Panc1 (cell line): ENCODE data around the gene NDUFAF2. TPM values are rescaled to one million over a fixed set of nuclear protein-coding genes. Genes with fewer than 3 reads are reported as not detected.
"Not testable (repeated sequence)": the region's sequence is repeated elsewhere in the genome, so short reads cannot be mapped to it uniquely, and the experiment has no call there.

Experiments
- ATAC-seq: fragments of 200-7000 bp; cut with Tn5 transposase; 2 replicates; pipeline ENCODE4 v1.9.1; 2020; ENCODE audit warnings: mild to moderate bottlenecking, moderate library complexity
- BruUV-seq: library from RNA; stranded (reverse); fragments of 400-500 nt; replicated peaks from 2 replicates; lab custom pipeline; 2021; lab: Mats Ljungman, UMichigan
- CTCF ChIA-PET: fragments of 300-600 bp; sonication (Branson Sonifier 250); formaldehyde crosslinking; loops from one replicate; lab custom pipeline; 2022; ENCODE audit warnings: antibody characterized with exemption; lab: Charles Lee
- POLR2A ChIA-PET: fragments of 300-600 bp; sonication (Branson Sonifier 250); formaldehyde crosslinking; loops from one replicate; lab custom pipeline; 2022; ENCODE audit warnings: antibody characterized with exemption; lab: Charles Lee
- DNase-seq: peaks from one replicate; pipeline ENCODE4 v3.0.0-alpha.2; 2010; ENCODE audit warnings: low read depth, low spot score
- H3K27ac ChIP-seq: 2 replicates; pipeline ENCODE4 v1.5.1; 2011; ENCODE audit warnings: mild to moderate bottlenecking, low read length, inconsistent platforms
- H3K27me3 ChIP-seq: fragments of 200-500 bp; sonication (Bioruptor generic); 2 replicates; pipeline ENCODE4 v1.6.0; 2014; ENCODE audit warnings: low read length, inconsistent platforms; ENCODE audit not compliant: control insufficient read depth, insufficient read depth
- H3K36me3 ChIP-seq: fragments of 200-500 bp; sonication (Bioruptor generic); 2 replicates; pipeline ENCODE4 v1.5.1; 2014; ENCODE audit warnings: inconsistent platforms, mild to moderate bottlenecking, low read length, moderate library complexity; ENCODE audit not compliant: control insufficient read depth, insufficient read depth
- H3K4me1 ChIP-seq: 2 replicates; pipeline ENCODE4 v1.5.1; 2011; ENCODE audit warnings: inconsistent platforms, mild to moderate bottlenecking, low read length, moderate library complexity; ENCODE audit not compliant: control insufficient read depth, insufficient read depth
- H3K4me3 ChIP-seq, 2 experiments: 2 replicates each; pipeline ENCODE4 v1.5.1; 2011 to 2012; ENCODE audit warnings: low read depth in 2 of 2, low read length in 2 of 2, mild to moderate bottlenecking in 2 of 2, inconsistent platforms in 1 of 2, moderate library complexity in 1 of 2
- H3K9me3 ChIP-seq: fragments of 200-500 bp; sonication (Bioruptor generic); 2 replicates; pipeline ENCODE4 v1.5.1; 2014; ENCODE audit warnings: low read depth, mild to moderate bottlenecking, inconsistent platforms, low read length, moderate library complexity; ENCODE audit not compliant: control insufficient read depth, insufficient read depth
- CTCF ChIP-seq: fragments of 450-650 bp; IDR thresholded peaks from 2 replicates; pipeline ENCODE4 v1.5.1; 2017; ENCODE audit warnings: mild to moderate bottlenecking
- POLR2AphosphoS5 ChIP-seq: IDR thresholded peaks from 2 replicates; pipeline ENCODE4 v1.6.1; 2012; ENCODE audit warnings: mild to moderate bottlenecking, low read depth, low read length, moderate library complexity
- SIN3A ChIP-seq: IDR thresholded peaks from 2 replicates; pipeline ENCODE4 v1.6.1; 2012; ENCODE audit warnings: low read depth, mild to moderate bottlenecking, low read length, moderate library complexity, borderline replicate concordance; ENCODE audit not compliant: insufficient read depth
- TCF7L2 ChIP-seq: IDR thresholded peaks from 2 replicates; pipeline ENCODE4 v1.6.1; 2011; ENCODE audit warnings: mild to moderate bottlenecking, low read depth, low read length, inconsistent platforms
- in situ Hi-C: cut with HindIII; loops from 2 replicates; pipeline ENCODE4 v1.10.0; 2016; ENCODE audit warnings: low sequenced_read_pairs, low pct_unique_long_range_greater_than_20kb
- intact Hi-C: fragments of 100-400 bp; cut with micrococcal nuclease; formaldehyde crosslinking; loops from one replicate; pipeline ENCODE4 v1.10.0; 2022; ENCODE audit not compliant: unreplicated experiment
- total RNA-seq: library from RNA; stranded (reverse); gene quantifications from one replicate; pipeline ENCODE4 v1.2.1, GENCODE V29; 2021; ENCODE audit not compliant: unreplicated experiment
- TF ChIP-seq, protein P1 (sequence below), 2 experiments: IDR thresholded peaks; 2 replicates each; pipeline ENCODE4 v1.6.1; 2011 to 2012; ENCODE audit warnings: low read depth in 2 of 2, control low read depth in 1 of 2, low read length in 1 of 2, mild to moderate bottlenecking in 1 of 2, moderate library complexity in 1 of 2; ENCODE audit not compliant: insufficient read depth in 1 of 2

NDUFAF2 gene
- total RNA-seq, 1 experiment from 2014 or later: 41.6 TPM

DNA sequence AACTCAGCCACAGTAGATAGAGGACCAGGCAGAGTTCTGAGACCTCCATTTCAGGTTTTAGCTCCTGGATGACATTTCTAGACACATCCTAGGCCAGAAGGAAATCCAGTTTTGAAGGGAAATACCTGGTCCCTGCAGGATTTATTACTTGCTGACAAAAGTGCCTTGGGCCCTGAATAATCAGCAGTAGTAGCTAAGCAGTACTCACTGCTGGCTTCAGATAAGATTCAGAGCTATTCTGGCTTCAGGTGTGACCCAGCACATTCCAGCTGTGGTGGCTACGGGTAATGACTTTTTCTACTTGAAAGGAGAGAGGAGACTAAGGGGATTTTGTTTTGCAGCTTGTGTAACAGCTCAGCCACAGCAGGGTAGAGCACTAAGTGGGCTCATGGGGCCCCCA lies 34.0 kb downstream of the NDUFAF2 start:
- H3K36me3 ChIP-seq: no peaks in the 10 kb centered on the region
- TF ChIP-seq CTCF (no peak), POLR2AphosphoS5 (no peak), SIN3A (no peak), TCF7L2 (no peak)
- TF ChIP-seq, protein P1, sequence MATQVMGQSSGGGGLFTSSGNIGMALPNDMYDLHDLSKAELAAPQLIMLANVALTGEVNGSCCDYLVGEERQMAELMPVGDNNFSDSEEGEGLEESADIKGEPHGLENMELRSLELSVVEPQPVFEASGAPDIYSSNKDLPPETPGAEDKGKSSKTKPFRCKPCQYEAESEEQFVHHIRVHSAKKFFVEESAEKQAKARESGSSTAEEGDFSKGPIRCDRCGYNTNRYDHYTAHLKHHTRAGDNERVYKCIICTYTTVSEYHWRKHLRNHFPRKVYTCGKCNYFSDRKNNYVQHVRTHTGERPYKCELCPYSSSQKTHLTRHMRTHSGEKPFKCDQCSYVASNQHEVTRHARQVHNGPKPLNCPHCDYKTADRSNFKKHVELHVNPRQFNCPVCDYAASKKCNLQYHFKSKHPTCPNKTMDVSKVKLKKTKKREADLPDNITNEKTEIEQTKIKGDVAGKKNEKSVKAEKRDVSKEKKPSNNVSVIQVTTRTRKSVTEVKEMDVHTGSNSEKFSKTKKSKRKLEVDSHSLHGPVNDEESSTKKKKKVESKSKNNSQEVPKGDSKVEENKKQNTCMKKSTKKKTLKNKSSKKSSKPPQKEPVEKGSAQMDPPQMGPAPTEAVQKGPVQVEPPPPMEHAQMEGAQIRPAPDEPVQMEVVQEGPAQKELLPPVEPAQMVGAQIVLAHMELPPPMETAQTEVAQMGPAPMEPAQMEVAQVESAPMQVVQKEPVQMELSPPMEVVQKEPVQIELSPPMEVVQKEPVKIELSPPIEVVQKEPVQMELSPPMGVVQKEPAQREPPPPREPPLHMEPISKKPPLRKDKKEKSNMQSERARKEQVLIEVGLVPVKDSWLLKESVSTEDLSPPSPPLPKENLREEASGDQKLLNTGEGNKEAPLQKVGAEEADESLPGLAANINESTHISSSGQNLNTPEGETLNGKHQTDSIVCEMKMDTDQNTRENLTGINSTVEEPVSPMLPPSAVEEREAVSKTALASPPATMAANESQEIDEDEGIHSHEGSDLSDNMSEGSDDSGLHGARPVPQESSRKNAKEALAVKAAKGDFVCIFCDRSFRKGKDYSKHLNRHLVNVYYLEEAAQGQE (IDR thresholded peaks at IDR 0.05; ENCODE audit: insufficient read depth in 1 of 2, low read depth in 2 of 2, low read length in 1 of 2): no peak
- no peaks in the 10 kb centered on the region for H3K4me1 ChIP-seq
- ChIA-PET POLR2A (no interaction called here), CTCF (no interaction called here)
- H3K27me3 ChIP-seq: no peaks in the 10 kb centered on the region
- no peak overlapping the region for H3K4me3 ChIP-seq
- in situ Hi-C loops: no loop called here
- H3K9me3 ChIP-seq: no peaks in the 10 kb centered on the region; the same call in 1 of the 2 replicates
- intact Hi-C loops: no loop called here
- no peak overlapping the region for H3K27ac ChIP-seq
- no peak for DNase-seq
- no peak for ATAC-seq
- BruUV-seq: no TSS peak

DNA sequence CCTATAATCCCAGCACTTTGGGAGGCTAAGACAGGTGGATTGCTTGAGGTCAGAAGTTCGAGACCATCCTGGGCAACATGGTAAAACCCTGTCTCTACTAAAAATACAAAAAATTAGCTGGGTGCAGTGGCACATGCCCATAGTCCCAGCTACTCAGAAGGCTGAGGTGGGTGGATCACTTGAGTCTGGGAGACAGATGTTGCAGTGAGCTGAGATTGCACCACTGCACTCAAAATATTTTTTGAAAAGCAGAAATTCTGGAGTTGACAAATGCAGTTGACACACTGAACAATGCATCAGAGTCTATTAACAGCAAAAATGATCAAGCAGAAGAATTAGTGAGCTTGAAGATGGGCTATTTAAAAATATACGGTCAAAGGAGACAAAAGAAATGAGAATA lies 35.5 kb downstream of the NDUFAF2 start:
- H3K9me3 ChIP-seq: no peaks in the 10 kb centered on the region; the same call in 1 of the 2 replicates
- no peaks in the 10 kb centered on the region for H3K4me1 ChIP-seq
- no peaks in the 10 kb centered on the region for H3K36me3 ChIP-seq
- DNase-seq: no peak
- no peak overlapping the region for H3K27ac ChIP-seq
- BruUV-seq: no TSS peak
- in situ Hi-C loops: no loop called here
- TF ChIP-seq, protein P1 (IDR thresholded peaks at IDR 0.05; ENCODE audit: insufficient read depth in 1 of 2, low read depth in 2 of 2, low read length in 1 of 2): no peak
- TF ChIP-seq SIN3A (no peak), TCF7L2 (no peak), CTCF (no peak), POLR2AphosphoS5 (no peak)
- no peak for ATAC-seq
- intact Hi-C loops: no loop called here
- POLR2A ChIA-PET: no interaction called here
- no peaks in the 10 kb centered on the region for H3K27me3 ChIP-seq
- no peak overlapping the region for H3K4me3 ChIP-seq
- CTCF ChIA-PET: no interaction called here

DNA sequence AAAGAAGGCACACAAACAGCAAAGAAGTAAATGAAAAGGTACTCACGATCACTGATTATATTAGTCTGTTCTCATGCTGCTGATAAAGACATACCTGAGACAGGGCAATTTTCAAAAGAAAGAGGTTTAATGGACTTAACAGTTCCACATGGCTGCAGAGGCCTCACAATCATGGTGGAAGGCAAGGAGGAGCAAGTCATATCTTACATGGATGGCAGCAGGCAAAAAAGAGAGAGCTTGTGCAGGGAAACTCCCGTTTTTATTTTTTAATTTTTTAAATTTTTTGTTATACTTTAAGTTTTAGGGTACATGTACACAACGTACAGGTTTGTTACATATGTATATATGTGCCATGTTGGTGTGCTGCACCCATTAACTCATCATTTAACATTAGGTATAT lies 37.1 kb downstream of the NDUFAF2 start:
- BruUV-seq, H3K4me3 ChIP-seq, DNase-seq, H3K27ac ChIP-seq, in situ Hi-C loops, H3K36me3 ChIP-seq, intact Hi-C loops, H3K27me3 ChIP-seq, H3K9me3 ChIP-seq, H3K4me1 ChIP-seq, POLR2A ChIA-PET, CTCF ChIA-PET, ATAC-seq: not testable (repeated sequence)
